NOMO-1 treated with dmso at 0.1 percent for 144 hours (cell line): ENCODE data around the gene KRT76.

Experiments used
- DNase-seq: peaks from one replicate; lab custom pipeline; 2025; ENCODE audit not compliant: unreplicated experiment; lab: John Stamatoyannopoulos, UW

The KRT76 gene

GRCh38 chr12:52813885-52814709 lies 37.0 kb upstream of the KRT76 start, which contains the start of gene KRT4:
KRT4 (minus strand) TSS chr12:52814116; CDS start chr12:52814058, 58 bp downstream.
- no peak for DNase-seq

GRCh38 chr12:52813203-52813819 lies 36.2 kb upstream of the KRT76 start:
- DNase-seq, result no peak

- no peak for DNase-seq
These were observed 35.6 kb upstream of the KRT76 start for GRCh38 chr12:52812749-52813148.

GRCh38 chr12:52812073-52812400 lies 34.9 kb upstream of the KRT76 start:
- DNase-seq, result no peak

- no peak for DNase-seq
These were observed 34.3 kb upstream of the KRT76 start for GRCh38 chr12:52811191-52812072.

- DNase-seq, result no peak
These were observed 33.4 kb upstream of the KRT76 start for GRCh38 chr12:52810554-52810953.

- no peak for DNase-seq
These were observed 32.0 kb upstream of the KRT76 start for GRCh38 chr12:52809166-52809565.

- no peak for DNase-seq
These were observed 31.5 kb upstream of the KRT76 start for GRCh38 chr12:52808573-52809160.

- no peak for DNase-seq
These were observed 30.7 kb upstream of the KRT76 start for GRCh38 chr12:52807544-52808470.

- no peak for DNase-seq
These were observed 29.8 kb upstream of the KRT76 start for GRCh38 chr12:52806821-52807543.

- DNase-seq, result no peak
These were observed 29.1 kb upstream of the KRT76 start for GRCh38 chr12:52806169-52806811.

- no peak for DNase-seq
These were observed 28.6 kb upstream of the KRT76 start for GRCh38 chr12:52805739-52806138.

GRCh38 chr12:52805000-52805399 lies 27.9 kb upstream of the KRT76 start:
- DNase-seq, result no peak

- no peak for DNase-seq
These were observed 25.3 kb upstream of the KRT76 start for GRCh38 chr12:52802442-52802841.

- no peak for DNase-seq
These were observed 24.6 kb upstream of the KRT76 start for GRCh38 chr12:52801773-52802172.

GRCh38 chr12:52800259-52800917 lies 23.2 kb upstream of the KRT76 start:
- DNase-seq, result no peak

GRCh38 chr12:52799505-52800211 lies 22.5 kb upstream of the KRT76 start:
- no peak for DNase-seq
